Spleen (tissue), 11 donors: Measurements from ENCODE around the gene CAPG. TPM values are rescaled to one million over a fixed set of nuclear protein-coding genes. Genes with fewer than 3 reads are reported as not detected.

ENCODE experiments used
- DNase-seq: peaks from one replicate; pipeline ENCODE4 v3.0.0-alpha.2; 2020
- H3K27ac ChIP-seq, 8 donors: fragments of 200-600 bp; sonication (generic) in 7 of 8; 1 replicate in 4 of 8; 2 replicates in 4 of 8; pipeline versions ENCODE4 v1.5.0 to v1.8.0; 2016 to 2021; ENCODE audit warnings: inconsistent platforms in 4 of 8, mild to moderate bottlenecking in 4 of 8, moderate library complexity in 1 of 8
- H3K27me3 ChIP-seq, 7 donors: fragments of 200-600 bp; sonication (generic) in 6 of 7; replicated peaks in 1 of 7; 1 replicate in 4 of 7; 2 replicates in 3 of 7; pipeline versions ENCODE4 v1.5.0 to v1.8.0; 2016 to 2021; ENCODE audit warnings: inconsistent platforms in 3 of 7, mild to moderate bottlenecking in 1 of 7
- H3K36me3 ChIP-seq, 6 donors: fragments of 200-600 bp; sonication (generic) in 5 of 6; 1 replicate in 4 of 6; 2 replicates in 2 of 6; pipeline versions ENCODE4 v1.5.0 to v1.8.0; 2016 to 2021; ENCODE audit warnings: inconsistent platforms in 2 of 6
- H3K4me1 ChIP-seq, 6 donors: fragments of 200-600 bp; sonication (generic) in 5 of 6; 1 replicate in 3 of 6; 2 replicates in 3 of 6; pipeline versions ENCODE4 v1.5.0 to v1.8.0; 2016 to 2021; ENCODE audit warnings: inconsistent platforms in 3 of 6
- H3K4me3 ChIP-seq, 8 donors: fragments of 200-600 bp; sonication (generic) in 7 of 8; 1 replicate in 4 of 8; 2 replicates in 4 of 8; pipeline versions ENCODE4 v1.5.0 to v1.8.0; 2016 to 2021; ENCODE audit warnings: inconsistent platforms in 4 of 8, mild to moderate bottlenecking in 4 of 8, moderate library complexity in 2 of 8
- H3K9me3 ChIP-seq, 8 donors: fragments of 200-600 bp; sonication (generic) in 7 of 8; 1 replicate in 4 of 8; 2 replicates in 4 of 8; pipeline versions ENCODE4 v1.5.0 to v1.8.0; 2016 to 2021; ENCODE audit warnings: inconsistent platforms in 4 of 8
- POLR2A ChIP-seq, 3 donors: fragments of 450-650 bp; IDR thresholded peaks; one replicate each; pipeline ENCODE4 v1.5.1; 2017; ENCODE audit warnings: antibody characterized with exemption in 3 of 3, mild to moderate bottlenecking in 1 of 3
- POLR2AphosphoS5 ChIP-seq, 3 donors: sonication (generic); formaldehyde crosslinking; IDR thresholded peaks; one replicate each; pipeline ENCODE4 v1.5.1; 2017; ENCODE audit warnings: antibody characterized with exemption in 3 of 3
- WGBS, 5 donors: extraction: QIAGEN DNeasy Blood & Tissue Kit in 3 of 5; methylation state at CpG; one replicate each; pipeline versions ENCODE4 v1.1.5 to v1.1.7; 2013 to 2018; 5-methylcytosine and 5-hydroxymethylcytosine counted together
- intact Hi-C: fragments of 100-400 bp; cut with DNase I; formaldehyde crosslinking; loops from one replicate; pipeline ENCODE4 v1.15.0; 2023; ENCODE audit warnings: low total_unique reads
- polyA plus RNA-seq, 3 donors: library from polyadenylated mRNA; stranded (reverse); fragments of 200-250 nt; gene quantifications; one replicate each; pipeline ENCODE4 v1.2.1, GENCODE V29; 2013
- total RNA-seq, 7 donors: library from RNA; depleted of rRNA in 3 of 7; stranded (reverse); fragments of >200 nt in 3 of 7; fragmentation: NEBNext Ultra II Directional in 4 of 7; extraction: Animal tissue kit (Norgen Biotek cat#: 25700) in 4 of 7; gene quantifications; one replicate each; pipeline versions ENCODE4 v1.1.0 to v1.2.1, GENCODE V29; 2016 to 2021
- TF ChIP-seq, protein P1 (sequence below), 11 experiments: fragments of 200-600 bp in 7 of 11; fragments of 450-650 bp in 4 of 11; sonication (generic) in 4 of 11; IDR thresholded peaks in 8 of 11; conservative IDR thresholded peaks in 3 of 11; 1 replicate in 7 of 11; 2 replicates in 4 of 11; pipeline versions ENCODE4 v1.4.0 to v1.8.0; 2016 to 2021; ENCODE audit warnings: antibody characterized with exemption in 11 of 11, inconsistent platforms in 4 of 11, mild to moderate bottlenecking in 1 of 11
- donor health status: healthy with polysubstance abuse.
- donor health status: DM: no; HTN: no; CAD: no; lungs with moderate emphysema.
- donor health status: DM: no; HTN: no; CAD: no.
- donor health status: Bipolar disorder and iron deficiency.
- donor health status: healthy.
- donor health status: DM: no; HTN: no; CAD: no.
- donor health status: DM: yes; HTN: yes; CAD: no.

CAPG gene
- total and polyA plus RNA-seq, 10 donors, result 31.1 to 196 (median 59.0) TPM

DNA sequence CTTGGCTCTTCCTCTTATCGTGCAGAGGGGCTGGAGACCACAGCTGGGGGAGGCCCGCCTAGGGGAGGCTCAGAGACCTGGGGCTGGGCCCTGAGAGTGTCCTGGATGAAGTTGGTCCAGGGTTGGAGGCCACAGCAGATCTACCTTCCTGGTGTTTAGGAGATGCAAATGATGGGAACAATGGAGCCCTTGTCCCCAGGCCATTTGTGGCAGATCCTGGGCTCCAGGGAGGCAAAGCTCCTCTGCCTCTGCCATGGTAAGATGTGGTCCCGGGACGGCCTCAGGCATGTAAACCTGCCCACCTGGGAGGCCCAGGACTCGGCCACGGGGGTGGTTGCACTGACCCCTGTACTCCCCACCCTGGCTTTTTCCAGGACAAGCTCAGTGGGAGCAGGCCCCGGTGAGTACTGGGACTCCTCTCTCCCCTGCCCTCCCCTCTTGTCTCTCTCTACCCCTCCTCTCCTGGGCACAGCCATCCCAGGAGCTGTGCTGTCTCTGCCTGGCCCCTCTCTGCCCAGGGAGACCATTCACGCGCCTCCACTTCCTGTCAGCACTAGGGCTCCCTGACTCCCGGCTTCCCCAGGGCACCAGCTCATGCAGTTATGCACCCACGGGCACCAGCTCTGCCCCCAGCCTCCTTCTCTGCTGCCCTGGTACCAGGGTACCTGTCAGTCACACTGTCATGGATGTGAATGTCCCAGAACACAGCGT lies 19.2 kb upstream of the CAPG start:
- no peaks in the 10 kb centered on the region for H3K27me3 ChIP-seq
- H3K4me1 ChIP-seq, result peaks cover 0 to 13% (median 8%) of the 10 kb centered on the region in 6 donors
- TF ChIP-seq, protein P1, sequence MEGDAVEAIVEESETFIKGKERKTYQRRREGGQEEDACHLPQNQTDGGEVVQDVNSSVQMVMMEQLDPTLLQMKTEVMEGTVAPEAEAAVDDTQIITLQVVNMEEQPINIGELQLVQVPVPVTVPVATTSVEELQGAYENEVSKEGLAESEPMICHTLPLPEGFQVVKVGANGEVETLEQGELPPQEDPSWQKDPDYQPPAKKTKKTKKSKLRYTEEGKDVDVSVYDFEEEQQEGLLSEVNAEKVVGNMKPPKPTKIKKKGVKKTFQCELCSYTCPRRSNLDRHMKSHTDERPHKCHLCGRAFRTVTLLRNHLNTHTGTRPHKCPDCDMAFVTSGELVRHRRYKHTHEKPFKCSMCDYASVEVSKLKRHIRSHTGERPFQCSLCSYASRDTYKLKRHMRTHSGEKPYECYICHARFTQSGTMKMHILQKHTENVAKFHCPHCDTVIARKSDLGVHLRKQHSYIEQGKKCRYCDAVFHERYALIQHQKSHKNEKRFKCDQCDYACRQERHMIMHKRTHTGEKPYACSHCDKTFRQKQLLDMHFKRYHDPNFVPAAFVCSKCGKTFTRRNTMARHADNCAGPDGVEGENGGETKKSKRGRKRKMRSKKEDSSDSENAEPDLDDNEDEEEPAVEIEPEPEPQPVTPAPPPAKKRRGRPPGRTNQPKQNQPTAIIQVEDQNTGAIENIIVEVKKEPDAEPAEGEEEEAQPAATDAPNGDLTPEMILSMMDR (IDR thresholded peaks at IDR 0.05 in 8 of 11, conservative IDR thresholded peaks at IDR 0.05 in 3 of 11), result no peak
- TF ChIP-seq POLR2A (IDR thresholded peaks at IDR 0.05), result no peak
- no peak for TF ChIP-seq POLR2AphosphoS5 (IDR thresholded peaks at IDR 0.05)
- DNase-seq, result peak; percentile 57
- peak overlapping the region in 1 of 8 donors; percentile 36 for H3K27ac ChIP-seq
- no peaks in the 10 kb centered on the region for H3K9me3 ChIP-seq
- 60 to 79% (median 70%) methylated on average over 9 to 12 of the region's 12 CpGs for WGBS, 5 donors
- H3K36me3 ChIP-seq, result no peaks in the 10 kb centered on the region
- no peak overlapping the region for H3K4me3 ChIP-seq
- intact Hi-C loops, result no loop called here

DNA sequence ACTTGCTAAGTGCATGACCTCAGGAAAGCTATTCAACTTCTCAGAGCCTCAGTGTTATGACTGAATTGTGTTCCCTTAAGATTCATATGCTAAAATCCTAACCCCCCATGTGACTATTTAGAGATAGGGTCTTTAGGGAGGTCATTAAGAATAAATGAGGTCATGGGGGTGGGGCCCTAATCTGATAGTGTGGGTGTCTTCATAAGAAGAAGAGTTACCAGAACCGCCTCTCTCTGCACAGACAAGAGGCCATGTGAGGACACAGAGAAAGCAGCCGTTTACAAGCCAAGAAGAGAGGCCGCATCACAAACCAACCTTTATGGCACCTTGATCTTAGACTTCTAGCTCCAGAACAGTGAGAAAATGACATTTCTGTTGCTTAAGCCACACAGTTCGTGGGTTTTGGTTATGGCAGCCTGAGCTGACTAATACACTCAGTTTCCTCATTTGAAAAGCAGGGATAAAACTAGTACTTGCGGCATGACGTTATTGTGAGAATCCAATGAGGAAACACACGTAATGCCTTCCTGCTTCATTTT lies 18.2 kb upstream of the CAPG start:
- H3K27me3 ChIP-seq, result no peaks in the 10 kb centered on the region
- H3K9me3 ChIP-seq, result no peaks in the 10 kb centered on the region
- 63 to 74% (median 69%) methylated on average over 7 of the region's 7 CpGs for WGBS, 5 donors
- intact Hi-C loops, result no loop called here
- H3K4me3 ChIP-seq, result no peak overlapping the region
- H3K4me1 ChIP-seq, result peaks cover 0 to 3% (median 0%) of the 10 kb centered on the region in 6 donors
- H3K27ac ChIP-seq, result peak overlapping the region in 3 of 8 donors; percentile 7 to 45 (median 36)
- TF ChIP-seq POLR2AphosphoS5 (IDR thresholded peaks at IDR 0.05) (no peak), POLR2A (IDR thresholded peaks at IDR 0.05) (no peak)
- TF ChIP-seq, protein P1 (IDR thresholded peaks at IDR 0.05 in 8 of 11, conservative IDR thresholded peaks at IDR 0.05 in 3 of 11), result no peak
- DNase-seq, result no peak
- no peaks in the 10 kb centered on the region for H3K36me3 ChIP-seq

DNA sequence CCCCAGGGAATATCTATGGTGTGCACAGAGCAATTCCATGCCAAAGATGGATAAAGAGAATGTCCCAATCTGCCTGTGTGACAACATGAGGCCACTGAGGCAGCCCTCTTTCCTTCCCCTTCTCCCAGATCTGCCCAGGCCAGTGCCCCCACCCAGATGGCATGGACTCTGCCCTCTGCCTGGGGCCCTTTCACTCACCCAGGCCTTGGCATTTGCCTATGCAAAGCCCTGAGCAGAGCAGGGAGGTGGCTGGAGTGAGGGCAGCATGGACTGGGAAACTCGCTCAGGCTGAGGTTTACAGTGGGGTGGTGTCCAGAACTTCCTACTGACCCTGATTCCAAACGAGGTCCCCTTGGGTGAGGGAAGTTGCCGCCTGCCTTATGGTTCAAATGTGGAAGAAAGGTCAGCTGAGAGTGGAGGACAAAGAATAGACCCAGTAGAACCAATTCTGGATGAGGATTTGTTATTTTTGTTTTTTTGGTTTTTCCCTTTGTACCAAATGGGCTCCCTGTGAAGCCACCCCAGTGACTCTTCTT lies 17.2 kb upstream of the CAPG start:
- intact Hi-C loops, result no loop called here
- WGBS, 5 donors, result 52 to 78% (median 55%) methylated on average over 3 of the region's 3 CpGs
- no peaks in the 10 kb centered on the region for H3K4me1 ChIP-seq
- H3K9me3 ChIP-seq, result no peaks in the 10 kb centered on the region
- no peak for DNase-seq
- no peak overlapping the region for H3K27ac ChIP-seq
- no peaks in the 10 kb centered on the region for H3K36me3 ChIP-seq
- no peak for TF ChIP-seq POLR2AphosphoS5 (IDR thresholded peaks at IDR 0.05)
- no peak for TF ChIP-seq POLR2A (IDR thresholded peaks at IDR 0.05)
- TF ChIP-seq, protein P1 (IDR thresholded peaks at IDR 0.05 in 8 of 11, conservative IDR thresholded peaks at IDR 0.05 in 3 of 11), result no peak
- no peak overlapping the region for H3K4me3 ChIP-seq
- no peaks in the 10 kb centered on the region for H3K27me3 ChIP-seq

DNA sequence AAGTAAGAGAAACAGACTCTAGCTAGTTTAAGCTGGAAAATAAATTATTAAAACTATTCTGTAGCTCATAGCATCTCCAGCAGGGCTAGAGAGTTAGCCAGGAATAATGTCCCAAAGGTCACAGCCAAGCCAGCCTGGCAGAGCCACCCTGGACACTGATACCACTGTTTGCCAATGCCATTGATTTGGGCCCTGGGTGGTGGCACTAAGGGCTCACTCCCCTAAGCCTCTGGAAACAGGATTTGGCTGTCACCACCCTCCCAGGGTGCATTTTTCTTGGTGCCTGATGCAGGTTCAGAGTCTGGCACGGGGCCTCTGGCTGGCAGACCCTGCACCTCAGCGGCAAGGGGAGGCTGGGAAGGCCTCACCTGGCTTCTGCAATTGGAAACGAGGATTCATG lies 15.4 kb upstream of the CAPG start:
- no peak for TF ChIP-seq POLR2A (IDR thresholded peaks at IDR 0.05)
- TF ChIP-seq POLR2AphosphoS5 (IDR thresholded peaks at IDR 0.05), result no peak
- TF ChIP-seq, protein P1 (IDR thresholded peaks at IDR 0.05 in 8 of 11, conservative IDR thresholded peaks at IDR 0.05 in 3 of 11), result no peak
- Histone ChIP-seq H3K4me1 (peaks cover 6 to 13% (median 8%) of the 10 kb centered on the region in 6 donors), H3K27ac (no peak overlapping the region), H3K9me3 (no peaks in the 10 kb centered on the region), H3K36me3 (no peaks in the 10 kb centered on the region), H3K4me3 (no peak overlapping the region), H3K27me3 (no peaks in the 10 kb centered on the region)
- intact Hi-C loops, result no loop called here
- DNase-seq, result no peak
- WGBS, 5 donors, result 89 to 100% (median 93%) methylated on average over 3 of the region's 3 CpGs
